Fibroblast of lung (primary cell): ENCODE measurements around the gene KIRREL3. TPM values are rescaled to one million over a fixed set of nuclear protein-coding genes. Genes with fewer than 3 reads are reported as not detected.

Experiments
- DNase-seq, 2 donors: peaks; one replicate each; pipeline versions ENCODE4 v3.0.0 to v3.0.0-alpha.2; 2010; ENCODE audit warnings: low read depth in 2 of 2
- H2AFZ ChIP-seq: 2 replicates; pipeline ENCODE4 v1.5.1; 2012; ENCODE audit warnings: low read length, control low read depth, inconsistent platforms
- H3K27ac ChIP-seq: 2 replicates; pipeline ENCODE4 v1.5.1; 2011; ENCODE audit warnings: low read length, control low read depth; ENCODE audit not compliant: insufficient read depth
- H3K27me3 ChIP-seq: 2 replicates; pipeline ENCODE4 v1.5.1; 2011; ENCODE audit warnings: mild to moderate bottlenecking, low read length; ENCODE audit not compliant: control insufficient read depth, insufficient read depth
- H3K36me3 ChIP-seq: 2 replicates; pipeline ENCODE4 v1.5.1; 2011; ENCODE audit warnings: low read length; ENCODE audit not compliant: control insufficient read depth, insufficient read depth
- H3K4me1 ChIP-seq: 2 replicates; pipeline ENCODE4 v1.5.1; 2011; ENCODE audit warnings: low read length; ENCODE audit not compliant: control insufficient read depth, insufficient read depth; ENCODE audit errors: extremely low read depth
- H3K4me2 ChIP-seq: 2 replicates; pipeline ENCODE4 v1.5.1; 2011; ENCODE audit warnings: low read length, control low read depth; ENCODE audit not compliant: insufficient read depth; ENCODE audit errors: extremely low read depth
- H3K4me3 ChIP-seq, 4 experiments: fragments of 200-600 bp in 1 of 4; sonication (generic) in 1 of 4; replicated peaks in 1 of 4; 2 replicates each; pipeline ENCODE4 v1.5.1; 2011 to 2016; ENCODE audit warnings: low read length in 4 of 4, low read depth in 3 of 4, mild to moderate bottlenecking in 3 of 4, control low read depth in 2 of 4, inconsistent platforms in 1 of 4, mixed read lengths in 1 of 4; ENCODE audit not compliant: insufficient read depth in 1 of 4; ENCODE audit errors: control extremely low read depth in 1 of 4
- H3K79me2 ChIP-seq: 2 replicates; pipeline ENCODE4 v1.5.1; 2012; ENCODE audit warnings: mild to moderate bottlenecking, low read length, inconsistent platforms; ENCODE audit not compliant: control insufficient read depth, insufficient read depth
- H3K9ac ChIP-seq: 2 replicates; pipeline ENCODE4 v1.5.1; 2011; ENCODE audit warnings: mild to moderate bottlenecking, low read length, control low read depth; ENCODE audit not compliant: insufficient read depth
- H3K9me3 ChIP-seq: 2 replicates; pipeline ENCODE4 v1.5.1; 2012; ENCODE audit warnings: low read depth, low read length; ENCODE audit not compliant: control insufficient read depth, insufficient read depth
- H4K20me1 ChIP-seq: 2 replicates; pipeline ENCODE4 v1.5.1; 2011; ENCODE audit warnings: low read length; ENCODE audit not compliant: control insufficient read depth, insufficient read depth; ENCODE audit errors: extremely low read depth
- CTCF ChIP-seq, 2 donors: IDR thresholded peaks in 1 of 2; conservative IDR thresholded peaks in 1 of 2; 1 replicate in 1 of 2; 2 replicates in 1 of 2; pipeline ENCODE4 v1.5.1; 2011 to 2012; ENCODE audit warnings: low read length in 2 of 2, control low read depth in 1 of 2, inconsistent platforms in 1 of 2, low read depth in 1 of 2, mild to moderate bottlenecking in 1 of 2
- EZH2 ChIP-seq: IDR thresholded peaks from 2 replicates; pipeline ENCODE4 v1.5.1; 2012; ENCODE audit warnings: low read length, control low read depth, mild to moderate bottlenecking; ENCODE audit errors: missing control alignments
- polyA plus RNA-seq, 2 donors: library from polyadenylated mRNA; depleted of rRNA in 1 of 2; stranded (reverse) in 1 of 2; unstranded in 1 of 2; fragments of >200 nt; gene quantifications; 2 replicates each; pipeline ENCODE4 v1.2.1, GENCODE V29; 2011 to 2012; ENCODE audit warnings: missing spikeins in 1 of 2
- total RNA-seq: library from RNA; depleted of rRNA; stranded (reverse); fragments of >200 nt; gene quantifications from 2 replicates; pipeline ENCODE4 v1.2.1, GENCODE V29; 2014

Gene KIRREL3
- total and polyA plus RNA-seq, 2 donors (not counting 1 experiment from before 2014, with no cell fraction given), result 2.8 to 6.1 TPM

- H2AFZ ChIP-seq, result no peak overlapping the region
- no peaks in the 10 kb centered on the region for H3K9me3 ChIP-seq
- H3K9ac ChIP-seq, result no peak overlapping the region
- H3K4me1 ChIP-seq, result no peaks in the 10 kb centered on the region
- no peak for DNase-seq
- no peak overlapping the region for H3K4me2 ChIP-seq
- peaks cover 5% of the 10 kb centered on the region for H3K27me3 ChIP-seq
- H3K36me3 ChIP-seq, result no peaks in the 10 kb centered on the region
- no peak for TF ChIP-seq CTCF (conservative IDR thresholded peaks at IDR 0.05 in 1 of 2, IDR thresholded peaks at IDR 0.05 in 1 of 2; ENCODE audit: low read depth in 1 of 2, low read length in 2 of 2)
- TF ChIP-seq EZH2, result no peak
- H3K27ac ChIP-seq, result no peak overlapping the region
- no peaks in the 10 kb centered on the region for H4K20me1 ChIP-seq
- H3K4me3 ChIP-seq, result no peak overlapping the region
- no peaks in the 10 kb centered on the region for H3K79me2 ChIP-seq
These were observed 505.7 kb downstream of the KIRREL3 start for GRCh38 chr11:126494831-126495230.

GRCh38 chr11:126492331-126493082, 508.1 kb downstream of the KIRREL3 start:
- TF ChIP-seq EZH2 (no peak), CTCF (conservative IDR thresholded peaks at IDR 0.05 in 1 of 2, IDR thresholded peaks at IDR 0.05 in 1 of 2; ENCODE audit: low read depth in 1 of 2, low read length in 2 of 2) (no peak)
- no peaks in the 10 kb centered on the region for H3K27me3 ChIP-seq

GRCh38 chr11:126491092-126491491, 509.5 kb downstream of the KIRREL3 start:
- H3K27me3 ChIP-seq, result no peaks in the 10 kb centered on the region
- H3K4me3 ChIP-seq, result no peak overlapping the region
- H4K20me1 ChIP-seq, result no peaks in the 10 kb centered on the region
- no peak overlapping the region for H3K4me2 ChIP-seq
- H2AFZ ChIP-seq, result no peak overlapping the region
- H3K27ac ChIP-seq, result no peak overlapping the region
- H3K36me3 ChIP-seq, result no peaks in the 10 kb centered on the region
- no peak overlapping the region for H3K9ac ChIP-seq
- TF ChIP-seq EZH2, result no peak
- no peak for TF ChIP-seq CTCF (conservative IDR thresholded peaks at IDR 0.05 in 1 of 2, IDR thresholded peaks at IDR 0.05 in 1 of 2; ENCODE audit: low read depth in 1 of 2, low read length in 2 of 2)
- no peak for DNase-seq
- no peaks in the 10 kb centered on the region for H3K4me1 ChIP-seq
- no peaks in the 10 kb centered on the region for H3K79me2 ChIP-seq
- no peaks in the 10 kb centered on the region for H3K9me3 ChIP-seq

More at GRCh38 chr11:126492331-126493082, 508.1 kb downstream of the KIRREL3 start:
- H3K36me3 ChIP-seq, result no peaks in the 10 kb centered on the region
- H4K20me1 ChIP-seq, result no peaks in the 10 kb centered on the region
- no peak for DNase-seq
- no peaks in the 10 kb centered on the region for H3K4me1 ChIP-seq
- H3K4me2 ChIP-seq, result no peak overlapping the region
- no peak overlapping the region for H2AFZ ChIP-seq
- no peak overlapping the region for H3K27ac ChIP-seq
- no peak overlapping the region for H3K4me3 ChIP-seq
- no peaks in the 10 kb centered on the region for H3K9me3 ChIP-seq
- H3K79me2 ChIP-seq, result no peaks in the 10 kb centered on the region
- no peak overlapping the region for H3K9ac ChIP-seq
